WTC11 (cell line): ENCODE measurements around the gene ATP4A. TPM values are rescaled to one million over a fixed set of nuclear protein-coding genes. Genes with fewer than 3 reads are reported as not detected.
A peak's percentile ranks its signal among the peaks of the same experiment; 100 is the strongest.

Experiments used
- ATAC-seq: fragments of 200-7000 bp; cut with Tn5 transposase; 2 replicates; pipeline ENCODE4 v1.10.0; 2021; ENCODE audit warnings: mild to moderate bottlenecking, moderate library complexity
- CTCF ChIA-PET: fragments of 300-600 bp; sonication (Branson Sonifier 250); formaldehyde crosslinking; loops from one replicate; lab custom pipeline; 2021; ENCODE audit warnings: antibody characterized with exemption; lab: Charles Lee
- POLR2A ChIA-PET: fragments of 350-600 bp; sonication (Branson Sonifier 250); formaldehyde crosslinking; loops from one replicate; lab custom pipeline; 2021; ENCODE audit warnings: antibody characterized with exemption; lab: Charles Lee
- DNase-seq: peaks from one replicate; pipeline ENCODE4 v3.0.0; 2021; ENCODE audit warnings: low spot score
- H3K27ac Mint-ChIP-seq: 2 replicates; pipeline ENCODE4 v1.8.0; 2021; ENCODE audit warnings: mixed read lengths
- H3K27me3 Mint-ChIP-seq: 2 replicates; pipeline ENCODE4 v1.8.0; 2021; ENCODE audit warnings: low read depth, mild to moderate bottlenecking, moderate library complexity, mixed read lengths
- H3K36me3 Mint-ChIP-seq: 2 replicates; pipeline ENCODE4 v1.8.0; 2021; ENCODE audit warnings: mixed read lengths
- H3K4me1 Mint-ChIP-seq: 2 replicates; pipeline ENCODE4 v1.8.0; 2022; ENCODE audit warnings: mixed read lengths
- H3K4me3 Mint-ChIP-seq: 2 replicates; pipeline ENCODE4 v1.8.0; 2021; ENCODE audit warnings: mild to moderate bottlenecking, moderate library complexity, mixed read lengths
- H3K9me3 Mint-ChIP-seq: 2 replicates; pipeline ENCODE4 v1.8.0; 2021; ENCODE audit warnings: mixed read lengths
- CREM ChIP-seq: sonication (generic); formaldehyde crosslinking; IDR thresholded peaks from 2 replicates; pipeline ENCODE4 v1.8.1; 2022; ENCODE audit warnings: mild to moderate bottlenecking, missing genetic modification reagents, moderate library complexity
- CTCF ChIP-seq: fragments of 200-600 bp; IDR thresholded peaks from 2 replicates; pipeline ENCODE4 v1.8.0; 2022; ENCODE audit warnings: antibody characterized with exemption
- E2F5 ChIP-seq: sonication (generic); formaldehyde crosslinking; IDR thresholded peaks from 2 replicates; pipeline ENCODE4 v1.8.1; 2022; ENCODE audit warnings: mild to moderate bottlenecking, moderate library complexity, missing genetic modification reagents
- EMX1 ChIP-seq: fragments of 250-450 bp; sonication (Bioruptor Pico); IDR thresholded peaks from 2 replicates; pipeline ENCODE4 v1.8.0; 2021; ENCODE audit warnings: mild to moderate bottlenecking
- ERG ChIP-seq: fragments of 250-450 bp; sonication (Bioruptor Pico); IDR thresholded peaks from 2 replicates; pipeline ENCODE4 v1.8.0; 2021; ENCODE audit warnings: mild to moderate bottlenecking
- FOXJ3 ChIP-seq: sonication (generic); formaldehyde crosslinking; IDR thresholded peaks from 2 replicates; pipeline ENCODE4 v1.9.0; 2021; ENCODE audit warnings: missing genetic modification reagents, mild to moderate bottlenecking, borderline replicate concordance
- JUN ChIP-seq: sonication (generic); formaldehyde crosslinking; IDR thresholded peaks from 2 replicates; pipeline ENCODE4 v1.8.0; 2023; ENCODE audit warnings: mild to moderate bottlenecking, missing genetic modification reagents
- MAX ChIP-seq: sonication (generic); formaldehyde crosslinking; IDR thresholded peaks from 2 replicates; pipeline ENCODE4 v1.8.0; 2022; ENCODE audit warnings: mild to moderate bottlenecking, missing genetic modification reagents
- MYBL2 ChIP-seq: sonication (generic); formaldehyde crosslinking; IDR thresholded peaks from 2 replicates; pipeline ENCODE4 v1.8.1; 2023; ENCODE audit warnings: mild to moderate bottlenecking, moderate library complexity, missing genetic modification reagents
- NFATC4 ChIP-seq: fragments of 250-450 bp; sonication (Bioruptor Pico); IDR thresholded peaks from 2 replicates; pipeline ENCODE4 v1.9.0; 2021; ENCODE audit warnings: mild to moderate bottlenecking
- NFYB ChIP-seq: sonication (generic); formaldehyde crosslinking; conservative IDR thresholded peaks from 2 replicates; pipeline ENCODE4 v1.8.0; 2022; ENCODE audit warnings: low read depth, missing genetic modification reagents
- PRRX2 ChIP-seq: fragments of 250-450 bp; sonication (Bioruptor Pico); IDR thresholded peaks from 2 replicates; pipeline ENCODE4 v1.8.0; 2021; ENCODE audit warnings: mild to moderate bottlenecking
- RELA ChIP-seq: sonication (generic); formaldehyde crosslinking; IDR thresholded peaks from 2 replicates; pipeline ENCODE4 v1.8.1; 2022; ENCODE audit warnings: missing genetic modification reagents, mild to moderate bottlenecking, borderline replicate concordance
- SMAD3 ChIP-seq: sonication (generic); formaldehyde crosslinking; IDR thresholded peaks from 2 replicates; pipeline ENCODE4 v1.8.0; 2022; ENCODE audit warnings: missing genetic modification reagents, mild to moderate bottlenecking, borderline replicate concordance
- SOX15 ChIP-seq: fragments of 250-450 bp; sonication (Bioruptor Pico); IDR thresholded peaks from 2 replicates; pipeline ENCODE4 v1.9.0; 2021; ENCODE audit warnings: mild to moderate bottlenecking
- TCF7 ChIP-seq: sonication (generic); formaldehyde crosslinking; IDR thresholded peaks from 2 replicates; pipeline ENCODE4 v1.8.0; 2022; ENCODE audit warnings: mild to moderate bottlenecking, low read depth, missing genetic modification reagents, moderate library complexity
- TEAD4 ChIP-seq: sonication (generic); formaldehyde crosslinking; IDR thresholded peaks from 2 replicates; pipeline ENCODE4 v1.8.0; 2022; ENCODE audit warnings: mild to moderate bottlenecking, missing genetic modification reagents
- ZNF232 ChIP-seq: sonication (generic); formaldehyde crosslinking; IDR thresholded peaks from 2 replicates; pipeline ENCODE4 v1.8.0; 2022; ENCODE audit warnings: mild to moderate bottlenecking, missing genetic modification reagents
- ZNF416 ChIP-seq: fragments of 250-450 bp; sonication (Bioruptor Pico); IDR thresholded peaks from 2 replicates; pipeline ENCODE4 v1.9.0; 2021; ENCODE audit warnings: mild to moderate bottlenecking, inconsistent platforms
- total RNA-seq: library from RNA; stranded (reverse); gene quantifications from 3 replicates; pipeline ENCODE4 v1.2.3, GENCODE V29; 2021
- TF ChIP-seq, protein P1 (sequence below): sonication (generic); formaldehyde crosslinking; IDR thresholded peaks from 2 replicates; pipeline ENCODE4 v1.8.1; 2023; ENCODE audit warnings: mild to moderate bottlenecking, missing genetic modification reagents, borderline replicate concordance
- TF ChIP-seq, protein P2 (sequence below): sonication (generic); formaldehyde crosslinking; IDR thresholded peaks from 2 replicates; pipeline ENCODE4 v1.8.1; 2022; ENCODE audit warnings: low read depth, missing genetic modification reagents, borderline replicate concordance
- TF ChIP-seq, protein P3 (sequence below): sonication (generic); formaldehyde crosslinking; IDR thresholded peaks from 2 replicates; pipeline ENCODE4 v1.8.0; 2022; ENCODE audit warnings: mild to moderate bottlenecking, missing genetic modification reagents

Gene ATP4A
- total RNA-seq, 1 experiment from 2014 or later: 0.59 TPM

DNA sequence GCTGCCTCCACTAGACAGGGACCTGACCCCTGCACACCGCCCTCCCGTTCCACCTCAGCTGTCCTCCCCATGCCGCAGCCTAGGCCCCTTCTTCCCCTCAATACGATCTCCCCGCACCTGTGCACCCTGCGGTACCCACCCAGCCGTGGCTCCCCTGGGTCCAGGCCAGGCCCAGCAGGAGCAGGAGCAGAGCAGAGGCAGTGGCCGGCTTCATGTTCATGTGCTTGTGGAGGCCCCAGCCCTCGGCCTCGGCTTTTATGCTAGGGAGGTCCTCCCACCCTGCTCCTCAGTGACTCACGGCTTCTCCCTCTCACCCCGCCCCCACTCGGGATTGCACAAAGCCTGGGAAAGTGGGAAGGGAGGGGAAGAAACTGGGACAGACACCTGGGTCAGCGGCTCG is 61.8 kb downstream of the ATP4A start:
- Mint-ChIP-seq H3K27me3 (no peaks in the 10 kb centered on the region), H3K36me3 (peaks cover 78% of the 10 kb centered on the region), H3K27ac (no peak overlapping the region), H3K4me3 (no peak overlapping the region), H3K9me3 (no peaks in the 10 kb centered on the region), H3K4me1 (0 out of 2 replicates have a peak, but pooled peaks cover 2% of the 10 kb centered on the region)
- DNase-seq (no peak), ATAC-seq (no peak; the same call in 1 of the 2 replicates)
- POLR2A ChIA-PET: interaction anchor here (1.1 to 1.4 kb wide), 2 partner anchors 8 to 25 kb away, joined by 3 read pairs; no protein-coding TSS in a partner anchor
- CTCF ChIA-PET: interaction anchor here (1.0 to 1.8 kb wide), 2 partner anchors 9 kb away, joined by 4 to 5 read pairs; no protein-coding TSS in a partner anchor
- TF ChIP-seq, protein P1, sequence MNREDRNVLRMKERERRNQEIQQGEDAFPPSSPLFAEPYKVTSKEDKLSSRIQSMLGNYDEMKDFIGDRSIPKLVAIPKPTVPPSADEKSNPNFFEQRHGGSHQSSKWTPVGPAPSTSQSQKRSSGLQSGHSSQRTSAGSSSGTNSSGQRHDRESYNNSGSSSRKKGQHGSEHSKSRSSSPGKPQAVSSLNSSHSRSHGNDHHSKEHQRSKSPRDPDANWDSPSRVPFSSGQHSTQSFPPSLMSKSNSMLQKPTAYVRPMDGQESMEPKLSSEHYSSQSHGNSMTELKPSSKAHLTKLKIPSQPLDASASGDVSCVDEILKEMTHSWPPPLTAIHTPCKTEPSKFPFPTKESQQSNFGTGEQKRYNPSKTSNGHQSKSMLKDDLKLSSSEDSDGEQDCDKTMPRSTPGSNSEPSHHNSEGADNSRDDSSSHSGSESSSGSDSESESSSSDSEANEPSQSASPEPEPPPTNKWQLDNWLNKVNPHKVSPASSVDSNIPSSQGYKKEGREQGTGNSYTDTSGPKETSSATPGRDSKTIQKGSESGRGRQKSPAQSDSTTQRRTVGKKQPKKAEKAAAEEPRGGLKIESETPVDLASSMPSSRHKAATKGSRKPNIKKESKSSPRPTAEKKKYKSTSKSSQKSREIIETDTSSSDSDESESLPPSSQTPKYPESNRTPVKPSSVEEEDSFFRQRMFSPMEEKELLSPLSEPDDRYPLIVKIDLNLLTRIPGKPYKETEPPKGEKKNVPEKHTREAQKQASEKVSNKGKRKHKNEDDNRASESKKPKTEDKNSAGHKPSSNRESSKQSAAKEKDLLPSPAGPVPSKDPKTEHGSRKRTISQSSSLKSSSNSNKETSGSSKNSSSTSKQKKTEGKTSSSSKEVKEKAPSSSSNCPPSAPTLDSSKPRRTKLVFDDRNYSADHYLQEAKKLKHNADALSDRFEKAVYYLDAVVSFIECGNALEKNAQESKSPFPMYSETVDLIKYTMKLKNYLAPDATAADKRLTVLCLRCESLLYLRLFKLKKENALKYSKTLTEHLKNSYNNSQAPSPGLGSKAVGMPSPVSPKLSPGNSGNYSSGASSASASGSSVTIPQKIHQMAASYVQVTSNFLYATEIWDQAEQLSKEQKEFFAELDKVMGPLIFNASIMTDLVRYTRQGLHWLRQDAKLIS: no peak
- no peak for TF ChIP-seq CTCF
- TF ChIP-seq EMX1 (CRISPR knock-in tag): no peak
- TF ChIP-seq SMAD3 (CRISPR knock-in tag): no peak
- TF ChIP-seq RELA (CRISPR knock-in tag): no peak
- no peak for TF ChIP-seq JUN (CRISPR knock-in tag)
- no peak for TF ChIP-seq PRRX2
- TF ChIP-seq E2F5 (CRISPR knock-in tag): no peak
- no peak for TF ChIP-seq NFYB (CRISPR knock-in tag)
- TF ChIP-seq FOXJ3: no peak
- TF ChIP-seq TCF7 (CRISPR knock-in tag): no peak
- TF ChIP-seq, protein P2, sequence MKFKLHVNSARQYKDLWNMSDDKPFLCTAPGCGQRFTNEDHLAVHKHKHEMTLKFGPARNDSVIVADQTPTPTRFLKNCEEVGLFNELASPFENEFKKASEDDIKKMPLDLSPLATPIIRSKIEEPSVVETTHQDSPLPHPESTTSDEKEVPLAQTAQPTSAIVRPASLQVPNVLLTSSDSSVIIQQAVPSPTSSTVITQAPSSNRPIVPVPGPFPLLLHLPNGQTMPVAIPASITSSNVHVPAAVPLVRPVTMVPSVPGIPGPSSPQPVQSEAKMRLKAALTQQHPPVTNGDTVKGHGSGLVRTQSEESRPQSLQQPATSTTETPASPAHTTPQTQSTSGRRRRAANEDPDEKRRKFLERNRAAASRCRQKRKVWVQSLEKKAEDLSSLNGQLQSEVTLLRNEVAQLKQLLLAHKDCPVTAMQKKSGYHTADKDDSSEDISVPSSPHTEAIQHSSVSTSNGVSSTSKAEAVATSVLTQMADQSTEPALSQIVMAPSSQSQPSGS: no peak
- no peak for TF ChIP-seq ZNF416 (CRISPR knock-in tag)
- no peak for TF ChIP-seq ZNF232

DNA sequence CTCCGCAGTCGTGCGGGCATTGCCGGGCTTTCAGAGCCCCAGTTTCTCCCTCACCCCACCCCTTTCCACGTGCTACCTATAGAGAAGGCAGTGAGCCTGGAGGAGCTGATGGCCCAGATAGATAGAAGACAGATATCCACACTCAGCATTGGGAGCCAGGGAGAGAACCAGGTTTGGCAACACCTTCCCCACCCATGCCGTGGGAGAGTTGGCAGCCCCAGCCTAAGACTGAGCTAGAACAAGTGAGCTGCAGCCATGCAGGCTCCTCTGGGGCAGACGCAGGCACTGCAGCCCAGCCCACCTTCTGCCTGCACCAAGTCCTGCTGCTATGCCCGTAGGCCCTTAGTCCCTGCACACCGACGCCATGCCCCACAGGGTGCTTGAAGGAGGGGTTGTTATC is 62.8 kb downstream of the ATP4A start:
- DNase-seq (no peak), ATAC-seq (no peak)
- 0 out of 2 replicates have a peak overlapping the region, but pooled peaks have one; percentile 70 for H3K27ac Mint-ChIP-seq
- peaks cover 69% of the 10 kb centered on the region for H3K36me3 Mint-ChIP-seq
- peaks cover 6% of the 10 kb centered on the region for H3K4me1 Mint-ChIP-seq
- ChIA-PET CTCF (interaction anchor here (1.8 kb wide), 1 partner anchor 10 kb away, joined by 5 read pairs; no protein-coding TSS in a partner anchor), POLR2A (interaction anchor here (0.5 kb wide), 1 partner anchor 162 kb away, joined by 3 read pairs; no protein-coding TSS in a partner anchor)
- no peak overlapping the region for H3K4me3 Mint-ChIP-seq
- TF ChIP-seq ERG (CRISPR knock-in tag) (no peak), SOX15 (CRISPR knock-in tag) (no peak), MYBL2 (CRISPR knock-in tag) (no peak), NFATC4 (CRISPR knock-in tag) (no peak), TEAD4 (CRISPR knock-in tag) (no peak), CREM (CRISPR knock-in tag) (no peak), MAX (CRISPR knock-in tag) (no peak)
- TF ChIP-seq, protein P3, sequence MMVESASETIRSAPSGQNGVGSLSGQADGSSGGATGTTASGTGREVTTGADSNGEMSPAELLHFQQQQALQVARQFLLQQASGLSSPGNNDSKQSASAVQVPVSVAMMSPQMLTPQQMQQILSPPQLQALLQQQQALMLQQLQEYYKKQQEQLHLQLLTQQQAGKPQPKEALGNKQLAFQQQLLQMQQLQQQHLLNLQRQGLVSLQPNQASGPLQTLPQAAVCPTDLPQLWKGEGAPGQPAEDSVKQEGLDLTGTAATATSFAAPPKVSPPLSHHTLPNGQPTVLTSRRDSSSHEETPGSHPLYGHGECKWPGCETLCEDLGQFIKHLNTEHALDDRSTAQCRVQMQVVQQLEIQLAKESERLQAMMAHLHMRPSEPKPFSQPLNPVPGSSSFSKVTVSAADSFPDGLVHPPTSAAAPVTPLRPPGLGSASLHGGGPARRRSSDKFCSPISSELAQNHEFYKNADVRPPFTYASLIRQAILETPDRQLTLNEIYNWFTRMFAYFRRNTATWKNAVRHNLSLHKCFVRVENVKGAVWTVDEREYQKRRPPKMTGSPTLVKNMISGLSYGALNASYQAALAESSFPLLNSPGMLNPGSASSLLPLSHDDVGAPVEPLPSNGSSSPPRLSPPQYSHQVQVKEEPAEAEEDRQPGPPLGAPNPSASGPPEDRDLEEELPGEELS (CRISPR knock-in tag): no peak
- H3K9me3 Mint-ChIP-seq: no peaks in the 10 kb centered on the region
- H3K27me3 Mint-ChIP-seq: no peaks in the 10 kb centered on the region
